Measurements from ENCODE around the gene HK1. TPM values are rescaled to one million over a fixed set of nuclear protein-coding genes. Genes with fewer than 3 reads are reported as not detected.
A peak's percentile ranks its signal among the peaks of the same experiment; 100 is the strongest.

Gene HK1
- total RNA-seq, 1 donor from 2014 or later: 113 TPM

DNA sequence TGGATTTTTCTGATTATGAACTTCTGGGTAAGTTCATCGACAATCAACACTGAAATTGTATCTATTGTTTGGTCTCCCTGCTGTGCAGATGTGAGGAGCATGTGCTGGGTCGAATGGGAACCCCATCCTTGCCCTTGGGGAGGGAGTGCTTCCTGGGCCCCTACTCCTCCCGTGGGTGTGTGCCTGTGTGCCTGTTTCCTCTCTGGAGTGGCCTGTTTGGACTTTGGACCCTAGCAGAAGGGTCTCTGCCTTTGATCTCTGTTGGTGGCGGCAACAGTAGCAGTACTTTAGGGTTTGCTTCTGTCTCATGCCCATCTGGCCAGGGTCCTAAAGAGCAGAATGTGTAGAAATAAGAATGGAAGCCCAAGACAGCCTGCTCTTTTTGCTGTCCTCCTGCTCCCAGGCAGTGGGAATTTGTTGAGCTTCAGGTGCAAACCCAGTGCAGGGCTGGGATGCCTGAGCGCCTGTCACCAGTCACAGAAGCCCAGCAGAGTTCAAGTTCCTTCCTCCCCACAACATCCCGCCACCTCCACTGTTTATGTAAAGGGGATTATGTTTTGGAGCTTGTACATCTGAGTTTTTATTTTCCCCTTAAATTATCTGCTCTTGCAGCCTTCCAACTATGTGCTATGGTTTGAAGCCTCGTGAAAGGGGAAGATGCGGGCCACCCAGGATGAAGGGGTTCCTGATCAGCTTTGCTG is 139.9 kb downstream of the HK1 start:
- no peak for DNase-seq (ENCODE audit: low read depth in 2 of 2)

GRCh38 chr10:69419096-69419743 is 140.9 kb downstream of the HK1 start:
- DNase-seq (ENCODE audit: low read depth in 2 of 2): no peak

- no peak for DNase-seq (ENCODE audit: low read depth in 2 of 2)
Measured at GRCh38 chr10:69419744-69420126, 141.4 kb downstream of the HK1 start.

DNA sequence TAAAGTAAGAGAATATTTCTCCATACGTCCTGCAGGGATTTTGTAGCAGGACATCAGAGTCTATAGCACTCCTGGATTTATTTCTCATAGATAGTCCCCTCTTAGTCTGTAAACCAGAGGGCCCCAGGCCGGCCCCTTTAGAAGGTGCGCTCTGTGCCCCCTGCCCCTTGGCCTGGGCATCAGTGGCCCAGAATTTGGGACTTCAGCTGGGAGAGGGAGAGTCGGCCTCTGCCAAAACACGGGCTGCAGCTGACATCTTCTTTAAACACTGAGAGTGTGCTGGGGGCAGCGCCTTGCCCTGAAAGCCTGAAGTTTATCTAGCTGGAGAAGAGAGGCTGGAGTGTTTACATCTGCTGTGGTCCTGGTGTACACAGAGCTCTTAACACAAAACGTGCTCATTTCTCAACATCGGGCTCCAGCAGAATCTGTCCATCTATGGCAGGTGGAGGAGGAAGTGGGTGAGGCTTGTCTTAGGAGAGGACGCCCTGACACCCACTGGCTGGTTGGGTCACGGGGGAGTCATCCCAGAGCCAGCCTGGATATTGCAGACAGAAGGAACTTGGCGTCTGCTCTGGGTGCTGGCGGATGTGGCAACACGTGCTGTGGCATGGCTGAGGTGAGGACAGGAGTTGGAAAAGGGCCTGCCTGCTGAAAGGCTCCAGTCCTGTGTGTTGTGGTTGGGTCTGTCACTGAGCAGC is 143.5 kb downstream of the HK1 start:
- DNase-seq (ENCODE audit: low read depth in 2 of 2): no peak

GRCh38 chr10:69422676-69423075 is 144.4 kb downstream of the HK1 start:
- no peak for DNase-seq (ENCODE audit: low read depth in 2 of 2)

GRCh38 chr10:69425041-69425440 is 146.7 kb downstream of the HK1 start:
- peak in 1 of 2 donors; percentile 58 for DNase-seq (ENCODE audit: low read depth in 2 of 2)

GRCh38 chr10:69425511-69426298 is 147.4 kb downstream of the HK1 start:
- DNase-seq (ENCODE audit: low read depth in 2 of 2): no peak

GRCh38 chr10:69426376-69426727 is 148.1 kb downstream of the HK1 start:
- no peak for DNase-seq (ENCODE audit: low read depth in 2 of 2)

DNA sequence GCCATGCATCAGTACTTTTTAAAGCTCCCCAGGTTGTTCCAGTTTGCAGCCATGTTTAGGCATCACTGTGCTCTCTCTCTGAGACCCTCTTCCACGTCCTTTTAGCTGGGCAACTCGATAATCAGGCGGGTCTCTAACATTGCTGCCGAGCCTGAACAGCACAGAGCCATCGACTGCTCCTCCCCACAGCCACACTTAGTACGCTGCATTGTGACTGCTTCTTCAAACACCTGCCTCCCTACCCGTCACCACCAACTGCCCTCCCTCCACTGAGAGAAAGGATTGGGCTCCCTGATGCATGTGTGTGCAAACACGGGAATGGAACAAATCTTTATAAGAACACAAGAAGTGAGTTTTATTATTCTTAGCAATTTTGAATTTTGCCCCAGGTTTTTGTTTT is 149.9 kb downstream of the HK1 start:
- DNase-seq (ENCODE audit: low read depth in 2 of 2): no peak

DNA sequence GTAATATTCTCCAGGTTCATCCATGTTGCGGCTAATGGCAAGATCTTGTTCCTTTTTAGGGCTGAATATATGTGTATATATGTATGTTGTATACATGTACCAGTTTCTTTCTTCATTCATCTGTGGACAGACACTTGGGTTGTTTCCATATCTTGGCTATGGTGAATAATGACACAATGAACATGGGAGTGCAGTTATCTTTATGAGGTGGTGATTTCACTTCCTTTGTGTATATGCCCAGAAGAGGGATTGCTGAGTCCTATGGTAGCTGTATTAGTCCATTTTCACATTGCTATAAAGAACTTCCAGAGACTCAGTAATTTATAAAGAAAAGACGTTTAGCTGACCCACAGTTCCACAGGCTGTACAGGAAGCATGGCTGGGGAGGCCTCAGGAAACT is 155.9 kb downstream of the HK1 start:
- DNase-seq (ENCODE audit: low read depth in 2 of 2): no peak

DNA sequence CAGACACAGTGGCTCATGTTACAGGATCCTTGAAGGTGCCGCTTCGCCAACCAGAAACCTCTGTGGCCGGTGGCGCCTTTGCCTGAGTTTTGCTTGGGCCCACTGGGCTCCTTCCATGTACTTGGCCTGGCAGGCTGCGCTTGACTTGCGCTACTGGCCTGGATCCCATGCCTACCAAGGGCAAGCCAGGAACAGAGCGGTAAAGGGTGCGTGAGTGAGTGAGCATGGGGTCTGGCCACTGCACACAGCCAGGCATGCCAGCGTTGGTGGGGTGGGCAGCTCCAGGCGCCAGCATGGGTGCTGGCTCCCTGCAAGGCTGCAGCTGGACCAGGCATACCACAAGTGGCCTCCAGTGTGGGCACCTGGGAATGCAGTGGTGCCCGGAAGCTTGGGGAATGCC is 156.6 kb downstream of the HK1 start:
- DNase-seq (ENCODE audit: low read depth in 2 of 2): no peak

DNA sequence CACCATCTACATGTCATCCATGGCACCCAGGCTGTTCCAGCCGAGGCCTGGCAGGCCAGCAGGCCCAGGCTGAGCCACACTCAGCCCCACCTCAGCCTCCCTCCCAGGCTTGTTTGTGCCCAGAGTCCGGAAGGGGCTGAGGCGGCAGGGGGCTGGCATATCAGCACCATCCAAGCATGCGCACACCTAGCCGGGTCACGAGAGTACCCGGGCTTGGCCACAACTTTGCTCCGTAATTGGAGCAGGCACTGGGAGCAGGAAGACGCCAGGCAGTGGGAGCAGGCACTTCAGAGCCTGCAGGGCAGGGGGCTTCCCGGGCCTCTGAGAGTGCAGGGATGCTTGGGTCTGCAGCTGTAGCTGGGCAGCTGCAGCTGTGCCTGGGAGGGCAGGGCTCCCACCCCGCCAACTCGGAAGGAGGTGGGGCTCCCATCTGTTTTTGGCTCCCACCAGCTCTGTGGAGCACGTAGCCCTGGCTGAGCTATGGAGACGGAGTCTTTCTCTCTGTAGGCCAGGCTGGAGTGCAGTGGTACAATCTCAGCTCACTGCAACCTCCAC is 157.7 kb downstream of the HK1 start:
- DNase-seq (ENCODE audit: low read depth in 2 of 2): no peak

DNA sequence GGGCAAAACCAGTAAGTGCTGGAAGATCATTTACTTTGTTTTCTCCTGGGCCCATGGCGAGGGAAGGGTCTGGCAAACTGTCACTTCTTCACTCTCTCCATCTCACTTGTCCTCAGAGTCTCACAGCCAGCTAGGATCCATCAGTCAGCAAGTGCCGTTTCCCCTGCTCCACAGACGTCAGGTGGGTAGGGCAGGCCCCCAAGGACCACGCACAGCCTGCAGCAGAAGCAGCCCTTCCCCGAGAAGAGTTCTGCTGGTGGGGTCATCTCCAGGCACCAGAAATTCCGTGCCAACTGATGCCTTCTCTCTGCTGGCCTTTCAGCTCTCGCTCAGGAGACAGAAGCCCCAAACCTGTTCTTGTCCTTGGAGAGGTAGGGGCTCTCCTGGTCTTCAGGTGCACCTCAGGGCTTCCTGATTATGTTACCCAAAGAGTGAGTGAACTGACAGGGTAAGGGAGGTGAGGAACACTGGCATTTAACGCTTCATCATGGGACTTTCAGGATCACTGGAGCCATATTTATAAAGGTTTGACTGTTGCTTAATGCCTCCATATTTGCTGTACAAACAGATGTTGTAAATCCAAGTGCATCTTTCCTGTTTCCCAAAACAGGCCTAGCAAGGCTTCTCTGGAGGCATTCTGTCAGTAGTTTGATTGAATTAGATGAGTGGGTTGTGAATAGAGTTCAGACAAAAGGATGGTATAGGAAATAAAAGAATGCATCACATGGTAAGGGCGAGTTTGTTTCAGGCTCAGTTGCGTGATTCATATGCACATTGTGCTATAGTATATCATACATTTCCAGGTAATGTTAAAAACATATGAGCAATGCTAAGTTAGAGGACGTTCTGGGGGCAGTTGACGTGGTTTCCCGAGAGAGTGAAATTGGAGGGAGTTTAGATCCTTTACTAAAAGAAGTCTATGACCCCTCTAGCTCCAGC is 159.3 kb downstream of the HK1 start:
- DNase-seq (ENCODE audit: low read depth in 2 of 2): no peak

DNA sequence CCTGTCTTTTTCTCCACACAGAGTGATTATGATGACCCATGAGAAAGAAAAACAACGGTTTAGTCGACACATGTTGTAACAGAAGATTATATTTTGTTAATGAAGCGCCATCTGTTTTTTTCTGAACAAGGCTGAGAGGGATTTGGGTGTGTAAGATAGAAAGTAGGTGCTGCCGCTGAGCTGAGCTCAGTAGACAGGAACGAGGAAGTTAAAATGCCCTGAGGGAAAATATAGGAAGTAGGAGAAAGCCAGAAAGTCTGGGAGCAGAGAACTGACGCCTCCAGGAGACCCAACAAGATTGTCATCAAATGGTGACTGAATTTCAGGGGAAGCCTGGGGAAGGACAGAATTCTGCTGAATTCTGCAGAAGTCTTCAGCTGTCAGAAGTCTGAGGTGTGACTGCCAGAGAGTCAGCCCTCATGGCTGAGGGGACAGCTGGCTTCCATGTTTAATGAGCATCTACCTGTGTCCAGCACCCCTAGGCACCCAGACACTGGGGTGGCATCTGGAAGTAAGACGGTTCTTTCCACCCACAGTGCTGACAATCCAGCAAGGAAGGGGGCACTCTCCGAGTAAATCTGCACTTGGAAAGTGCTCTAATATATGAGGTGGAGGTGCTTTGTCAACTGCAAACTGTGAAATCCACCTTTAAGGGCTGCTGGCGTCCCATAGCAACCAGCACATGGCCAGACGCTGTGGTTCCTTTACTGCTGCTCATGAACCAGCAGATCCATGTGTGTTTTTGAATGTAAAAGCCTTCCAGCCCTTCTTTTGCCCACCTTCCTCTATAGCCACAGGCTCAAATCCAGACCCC is 160.4 kb downstream of the HK1 start:
- DNase-seq (ENCODE audit: low read depth in 2 of 2): no peak

DNA sequence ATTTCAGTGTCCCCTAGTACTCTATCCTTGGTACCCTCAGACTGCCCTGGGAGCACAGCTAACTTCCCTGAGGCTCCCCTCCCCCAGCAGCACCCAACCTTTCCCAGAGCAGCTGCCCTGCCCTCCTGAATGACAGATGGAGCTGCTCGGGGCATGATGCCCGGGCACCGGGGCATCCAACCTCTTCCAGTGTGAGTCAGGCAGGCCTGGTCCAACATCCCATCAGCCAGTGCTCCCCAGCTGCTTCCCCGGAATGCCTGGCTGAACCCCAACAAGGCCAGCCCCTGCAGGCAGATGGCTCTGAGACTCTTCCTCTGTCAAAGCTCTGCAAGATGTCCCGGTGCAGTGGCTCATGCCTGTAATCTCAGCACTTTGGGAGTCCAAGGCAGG is 161.0 kb downstream of the HK1 start:
- no peak for DNase-seq (ENCODE audit: low read depth in 2 of 2)

GRCh38 chr10:69439813-69440506 is 161.7 kb downstream of the HK1 start:
- no peak for DNase-seq (ENCODE audit: low read depth in 2 of 2)

DNA sequence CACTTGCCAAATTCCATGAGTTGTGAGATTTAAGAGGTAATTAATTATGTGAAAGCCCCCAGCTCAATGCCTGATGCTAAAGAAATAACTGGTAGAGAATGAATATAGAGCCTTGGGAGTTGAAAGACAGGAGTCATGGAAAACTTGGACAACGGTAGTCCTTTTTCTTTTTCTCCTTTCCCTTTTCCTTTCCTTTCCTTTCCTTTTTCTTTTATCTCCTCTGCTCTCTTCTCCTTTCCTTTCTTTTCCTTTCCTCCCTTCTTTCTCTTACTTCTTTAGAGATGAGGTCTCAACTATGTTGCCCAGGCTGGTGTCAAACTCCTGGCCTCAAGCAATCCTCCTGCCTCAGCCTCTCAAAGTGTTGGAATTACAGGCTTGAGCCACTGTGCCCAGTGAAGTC is 165.1 kb downstream of the HK1 start:
- DNase-seq (ENCODE audit: low read depth in 2 of 2): no peak

DNA sequence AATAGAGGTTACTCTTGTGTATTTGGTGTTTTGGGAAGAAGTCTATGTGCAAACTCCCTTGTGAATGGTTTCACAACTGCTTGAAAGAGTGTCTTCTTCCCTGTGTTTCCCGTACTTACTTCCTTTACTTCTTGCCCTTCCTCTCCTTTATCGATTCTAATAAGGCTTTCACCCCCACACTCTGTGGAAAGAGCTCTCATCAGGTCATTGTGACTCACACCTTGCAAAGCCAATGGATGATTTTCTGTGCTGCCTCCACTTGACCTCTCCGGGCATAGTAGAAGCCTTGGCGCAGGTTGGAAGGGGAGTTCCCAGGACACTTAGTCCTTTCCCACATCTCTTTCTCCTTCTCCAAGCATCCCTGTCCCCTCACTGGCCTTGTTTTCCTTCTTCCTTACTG is 166.7 kb downstream of the HK1 start:
- peak in 1 of 2 donors; percentile 61 for DNase-seq (ENCODE audit: low read depth in 2 of 2)

DNA sequence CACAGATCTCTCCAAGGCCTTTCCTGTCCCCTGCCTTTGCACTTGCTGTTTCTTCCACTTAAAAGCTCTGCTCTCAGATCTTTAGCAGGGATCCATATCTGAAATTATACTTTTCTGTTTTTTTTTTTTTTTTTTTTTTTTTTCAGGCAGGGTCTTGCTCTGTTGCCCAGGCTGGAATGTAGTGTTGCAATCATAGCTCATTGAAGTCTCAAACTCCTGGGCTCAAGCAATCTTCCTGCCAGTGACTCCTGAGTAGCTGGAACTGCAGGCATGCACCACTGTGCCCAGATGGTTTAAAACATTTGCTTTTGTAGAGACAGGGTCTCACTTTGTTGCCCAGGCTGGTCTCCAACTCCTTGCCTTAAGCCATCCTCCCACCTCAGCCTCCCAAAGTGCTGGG is 167.9 kb downstream of the HK1 start:
- no peak for DNase-seq (ENCODE audit: low read depth in 2 of 2)

Measured in dermis microvascular lymphatic vessel endothelial cell (primary cell).